Naive B cell (primary cell): ENCODE data around the gene CSRNP3. TPM values are rescaled to one million over a fixed set of nuclear protein-coding genes. Genes with fewer than 3 reads are reported as not detected.

Experiments
- ATAC-seq, 2 donors: fragments of 150-1000 bp; cut with Tn5 transposase; 2 replicates each; pipeline ENCODE4 v1.10.0; 2021; ENCODE audit warnings: low read depth in 2 of 2, mild to moderate bottlenecking in 2 of 2, moderate library complexity in 2 of 2
- DNase-seq: peaks from one replicate; pipeline ENCODE4 v3.0.0; 2022
- H3K27ac Mint-ChIP-seq, 6 donors: one replicate each; pipeline ENCODE4 v1.8.0; 2020 to 2022; ENCODE audit warnings: mild to moderate bottlenecking in 6 of 6, mixed read lengths in 6 of 6, moderate library complexity in 5 of 6, inconsistent platforms in 2 of 6
- H3K27me3 Mint-ChIP-seq, 3 donors: one replicate each; pipeline ENCODE4 v1.8.0; 2021 to 2022; ENCODE audit warnings: mixed read lengths in 3 of 3, mild to moderate bottlenecking in 1 of 3
- H3K36me3 Mint-ChIP-seq, 2 donors: one replicate each; pipeline ENCODE4 v1.8.0; 2020 to 2022; ENCODE audit warnings: mixed read lengths in 2 of 2, inconsistent platforms in 1 of 2, mild to moderate bottlenecking in 1 of 2
- H3K4me1 Mint-ChIP-seq, 3 donors: one replicate each; pipeline ENCODE4 v1.8.0; 2020 to 2022; ENCODE audit warnings: mixed read lengths in 3 of 3, inconsistent platforms in 1 of 3, mild to moderate bottlenecking in 1 of 3, moderate library complexity in 1 of 3
- H3K4me3 Mint-ChIP-seq, 8 donors: one replicate each; pipeline ENCODE4 v1.8.0; 2020 to 2022; ENCODE audit warnings: mild to moderate bottlenecking in 8 of 8, mixed read lengths in 8 of 8, moderate library complexity in 8 of 8, inconsistent platforms in 2 of 8
- H3K9me3 Mint-ChIP-seq, 7 donors: one replicate each; pipeline ENCODE4 v1.8.0; 2020 to 2022; ENCODE audit warnings: mixed read lengths in 7 of 7, mild to moderate bottlenecking in 5 of 7, inconsistent platforms in 2 of 7, moderate library complexity in 1 of 7
- polyA plus RNA-seq, 6 donors: library from polyadenylated mRNA; unstranded; fragments of 300-500 nt; fragmentation: Illumina TruSeq; gene quantifications; one replicate each; pipeline ENCODE4 v1.2.3, GENCODE V29; 2021; ENCODE audit warnings: low read depth in 6 of 6

CSRNP3 gene
- not detected for polyA plus RNA-seq

- Mint-ChIP-seq H3K4me3 (no peak within 1 kb of the TSS), H3K36me3 (no peaks in the 10 kb centered on the region), H3K4me1 (no peaks in the 10 kb centered on the region), H3K9me3 (no peaks in the 10 kb centered on the region), H3K27me3 (peaks cover 0 to 5% (median 5%) of the 10 kb centered on the region in 3 donors), H3K27ac (no peak within 1 kb of the TSS)
- DNase-seq (no peak), ATAC-seq (no peak)
Observed at GRCh38 chr2:165469417-165469816, at the start of gene CSRNP3. TSS of gene CSRNP3 (plus strand) at chr2:165469698. CDS start at chr2:165595066, 125,368 bp downstream.

GRCh38 chr2:165420231-165420630 lies 49.3 kb upstream of the CSRNP3 start:
- no peak overlapping the region for H3K27ac Mint-ChIP-seq
- no peak for ATAC-seq

GRCh38 chr2:165423081-165423480 lies 46.4 kb upstream of the CSRNP3 start:
- Mint-ChIP-seq H3K27me3 (peaks cover 3 to 15% (median 5%) of the 10 kb centered on the region in 3 donors), H3K4me3 (no peak overlapping the region), H3K4me1 (no peaks in the 10 kb centered on the region), H3K9me3 (peaks cover 6 to 22% (median 8%) of the 10 kb centered on the region in 7 donors), H3K36me3 (peaks cover 4 to 8% of the 10 kb centered on the region in 2 donors), H3K27ac (no peak overlapping the region)
- ATAC-seq (no peak), DNase-seq (no peak)

More at GRCh38 chr2:165420231-165420630, 49.3 kb upstream of the CSRNP3 start:
- peaks cover 4 to 18% of the 10 kb centered on the region in 2 donors for H3K36me3 Mint-ChIP-seq
- H3K9me3 Mint-ChIP-seq, result peaks cover 7 to 46% (median 22%) of the 10 kb centered on the region in 7 donors
- no peak overlapping the region for H3K4me3 Mint-ChIP-seq
- DNase-seq, result no peak
- peaks cover 3 to 11% (median 8%) of the 10 kb centered on the region in 3 donors for H3K27me3 Mint-ChIP-seq
- H3K4me1 Mint-ChIP-seq, result no peaks in the 10 kb centered on the region

GRCh38 chr2:165425556-165425955 lies 43.9 kb upstream of the CSRNP3 start:
- no peaks in the 10 kb centered on the region for H3K4me1 Mint-ChIP-seq
- ATAC-seq, result no peak
- H3K27me3 Mint-ChIP-seq, result peaks cover 0 to 8% (median 5%) of the 10 kb centered on the region in 3 donors
- no peak for DNase-seq
- H3K4me3 Mint-ChIP-seq, result no peak overlapping the region
- H3K9me3 Mint-ChIP-seq, result peaks cover 6 to 22% (median 8%) of the 10 kb centered on the region in 7 donors
- H3K27ac Mint-ChIP-seq, result no peak overlapping the region
- peaks cover 4 to 8% of the 10 kb centered on the region in 2 donors for H3K36me3 Mint-ChIP-seq

- H3K4me3 Mint-ChIP-seq, result no peak overlapping the region
- ATAC-seq (no peak), DNase-seq (no peak)
- H3K9me3 Mint-ChIP-seq, result peaks cover 3 to 14% (median 7%) of the 10 kb centered on the region in 7 donors
- peaks cover 0 to 8% of the 10 kb centered on the region in 2 donors for H3K36me3 Mint-ChIP-seq
- H3K4me1 Mint-ChIP-seq, result no peaks in the 10 kb centered on the region
- H3K27me3 Mint-ChIP-seq, result peaks cover 0 to 8% (median 5%) of the 10 kb centered on the region in 3 donors
- no peak overlapping the region for H3K27ac Mint-ChIP-seq
Observed at GRCh38 chr2:165427686-165428085, 41.8 kb upstream of the CSRNP3 start.

GRCh38 chr2:165428926-165429325 lies 40.6 kb upstream of the CSRNP3 start:
- no peak overlapping the region for H3K27ac Mint-ChIP-seq
- peaks cover 0 to 4% (median 0%) of the 10 kb centered on the region in 7 donors for H3K9me3 Mint-ChIP-seq
- peaks cover 0 to 8% (median 5%) of the 10 kb centered on the region in 3 donors for H3K27me3 Mint-ChIP-seq
- H3K36me3 Mint-ChIP-seq, result no peaks in the 10 kb centered on the region
- no peaks in the 10 kb centered on the region for H3K4me1 Mint-ChIP-seq
- H3K4me3 Mint-ChIP-seq, result no peak overlapping the region
- ATAC-seq (no peak), DNase-seq (no peak)

- no peaks in the 10 kb centered on the region for H3K36me3 Mint-ChIP-seq
- H3K4me1 Mint-ChIP-seq, result no peaks in the 10 kb centered on the region
- H3K4me3 Mint-ChIP-seq, result no peak overlapping the region
- DNase-seq (no peak), ATAC-seq (no peak)
- peaks cover 0 to 4% (median 0%) of the 10 kb centered on the region in 7 donors for H3K9me3 Mint-ChIP-seq
- H3K27me3 Mint-ChIP-seq, result peaks cover 0 to 8% (median 5%) of the 10 kb centered on the region in 3 donors
- H3K27ac Mint-ChIP-seq, result no peak overlapping the region
Observed at GRCh38 chr2:165431014-165431413, 38.5 kb upstream of the CSRNP3 start.

GRCh38 chr2:165432234-165432966 lies 37.1 kb upstream of the CSRNP3 start:
- no peak for ATAC-seq
- Mint-ChIP-seq H3K36me3 (no peaks in the 10 kb centered on the region), H3K4me1 (peaks cover 0 to 2% (median 0%) of the 10 kb centered on the region in 3 donors), H3K27ac (no peak overlapping the region), H3K4me3 (no peak overlapping the region), H3K9me3 (peaks cover 0 to 4% (median 0%) of the 10 kb centered on the region in 7 donors), H3K27me3 (peaks cover 0 to 8% (median 5%) of the 10 kb centered on the region in 3 donors)
- no peak for DNase-seq

GRCh38 chr2:165434865-165435496 lies 34.5 kb upstream of the CSRNP3 start:
- Mint-ChIP-seq H3K4me3 (no peak overlapping the region), H3K27me3 (no peaks in the 10 kb centered on the region), H3K36me3 (no peaks in the 10 kb centered on the region), H3K9me3 (no peaks in the 10 kb centered on the region), H3K27ac (no peak overlapping the region), H3K4me1 (peaks cover 0 to 2% (median 0%) of the 10 kb centered on the region in 3 donors)
- no peak for ATAC-seq
- no peak for DNase-seq

- Mint-ChIP-seq H3K9me3 (no peaks in the 10 kb centered on the region), H3K4me3 (no peak overlapping the region), H3K27me3 (no peaks in the 10 kb centered on the region), H3K36me3 (no peaks in the 10 kb centered on the region), H3K27ac (no peak overlapping the region), H3K4me1 (peaks cover 0 to 2% (median 0%) of the 10 kb centered on the region in 3 donors)
- no peak for DNase-seq
- ATAC-seq, result no peak
Observed at GRCh38 chr2:165435611-165436010, 33.9 kb upstream of the CSRNP3 start.

GRCh38 chr2:165436559-165436958 lies 32.9 kb upstream of the CSRNP3 start:
- ATAC-seq, result no peak
- DNase-seq, result no peak
- Mint-ChIP-seq H3K36me3 (no peaks in the 10 kb centered on the region), H3K27ac (no peak overlapping the region), H3K9me3 (no peaks in the 10 kb centered on the region), H3K4me3 (no peak overlapping the region), H3K4me1 (peaks cover 0 to 2% (median 0%) of the 10 kb centered on the region in 3 donors), H3K27me3 (no peaks in the 10 kb centered on the region)

- H3K27me3 Mint-ChIP-seq, result no peaks in the 10 kb centered on the region
- no peak overlapping the region for H3K27ac Mint-ChIP-seq
- H3K4me1 Mint-ChIP-seq, result peaks cover 0 to 2% (median 0%) of the 10 kb centered on the region in 3 donors
- no peaks in the 10 kb centered on the region for H3K36me3 Mint-ChIP-seq
- no peak overlapping the region for H3K4me3 Mint-ChIP-seq
- ATAC-seq, result no peak
- no peaks in the 10 kb centered on the region for H3K9me3 Mint-ChIP-seq
- no peak for DNase-seq
Observed at GRCh38 chr2:165440367-165440766, 29.1 kb upstream of the CSRNP3 start.

GRCh38 chr2:165443511-165443910 lies 26.0 kb upstream of the CSRNP3 start:
- ATAC-seq (no peak), DNase-seq (no peak)
- Mint-ChIP-seq H3K4me3 (no peak overlapping the region), H3K36me3 (no peaks in the 10 kb centered on the region), H3K27me3 (no peaks in the 10 kb centered on the region), H3K4me1 (no peaks in the 10 kb centered on the region), H3K9me3 (no peaks in the 10 kb centered on the region), H3K27ac (no peak overlapping the region)

- Mint-ChIP-seq H3K36me3 (no peaks in the 10 kb centered on the region), H3K4me3 (no peak overlapping the region), H3K27ac (no peak overlapping the region), H3K4me1 (no peaks in the 10 kb centered on the region), H3K27me3 (peaks cover 0 to 6% (median 0%) of the 10 kb centered on the region in 3 donors), H3K9me3 (no peaks in the 10 kb centered on the region)
- DNase-seq (no peak), ATAC-seq (no peak)
Observed at GRCh38 chr2:165448406-165448805, 21.1 kb upstream of the CSRNP3 start.
